22Rv1 (cell line): ENCODE results near the gene LCT.

Experiments
- H3K27ac ChIP-seq: fragments of 450-650 bp; 2 replicates; pipeline ENCODE4 v1.5.1; 2017
- CTCF ChIP-seq: fragments of 450-650 bp; IDR thresholded peaks from 2 replicates; pipeline ENCODE4 v1.5.1; 2017; ENCODE audit warnings: mild to moderate bottlenecking
- ZFX ChIP-seq: fragments of 450-650 bp; IDR thresholded peaks from 2 replicates; pipeline ENCODE4 v1.6.1; 2017; ENCODE audit warnings: antibody characterized with exemption, borderline replicate concordance

The LCT gene

GRCh38 chr2:135832891-135833290 is 4.1 kb downstream of the LCT start:
- TF ChIP-seq ZFX (no peak), CTCF (no peak)

GRCh38 chr2:135831180-135831812 is 5.7 kb downstream of the LCT start:
- H3K27ac ChIP-seq: no peak overlapping the region
- TF ChIP-seq ZFX (no peak), CTCF (no peak)

More at GRCh38 chr2:135832891-135833290, 4.1 kb downstream of the LCT start:
- no peak overlapping the region for H3K27ac ChIP-seq

GRCh38 chr2:135829378-135830135 is 7.4 kb downstream of the LCT start:
- TF ChIP-seq ZFX (no peak), CTCF (no peak)
- H3K27ac ChIP-seq: no peak overlapping the region

- TF ChIP-seq CTCF (no peak), ZFX (no peak)
- no peak overlapping the region for H3K27ac ChIP-seq
These were observed 10.4 kb downstream of the LCT start for GRCh38 chr2:135826544-135826943.

- no peak overlapping the region for H3K27ac ChIP-seq
- TF ChIP-seq ZFX (no peak), CTCF (no peak)
These were observed 11.3 kb downstream of the LCT start for GRCh38 chr2:135825550-135826176.

- H3K27ac ChIP-seq: no peak overlapping the region
These were observed 11.9 kb downstream of the LCT start for GRCh38 chr2:135825131-135825530.

More at GRCh38 chr2:135825131-135825530, 11.9 kb downstream of the LCT start:
- no peak for TF ChIP-seq ZFX
- TF ChIP-seq CTCF: no peak
